HEK293T (cell line): ENCODE data around the gene LYPLA2.

Source experiments
- ARNT ChIP-seq: fragments of 450-650 bp; IDR thresholded peaks from 2 replicates; pipeline ENCODE4 v1.6.1; 2017; ENCODE audit warnings: mild to moderate bottlenecking
- BHLHE40 ChIP-seq: fragments of 450-650 bp; IDR thresholded peaks from 2 replicates; pipeline ENCODE4 v1.6.1; 2016; ENCODE audit warnings: mild to moderate bottlenecking, moderate library complexity, borderline replicate concordance
- ELF4 ChIP-seq: fragments of 450-650 bp; IDR thresholded peaks from 2 replicates; pipeline ENCODE4 v1.6.1; 2017; ENCODE audit warnings: antibody characterized with exemption
- FOXM1 ChIP-seq: fragments of 450-650 bp; IDR thresholded peaks from 2 replicates; pipeline ENCODE4 v1.6.1; 2017; ENCODE audit warnings: mild to moderate bottlenecking, borderline replicate concordance
- LEF1 ChIP-seq: fragments of 450-650 bp; IDR thresholded peaks from 2 replicates; pipeline ENCODE4 v1.6.1; 2017; ENCODE audit warnings: mild to moderate bottlenecking, borderline replicate concordance
- SP1 ChIP-seq: fragments of 450-650 bp; IDR thresholded peaks from 2 replicates; pipeline ENCODE4 v1.6.1; 2017
- SUZ12 ChIP-seq: fragments of 450-650 bp; IDR thresholded peaks from 2 replicates; pipeline ENCODE4 v1.6.1; 2016; ENCODE audit warnings: mild to moderate bottlenecking
- TARDBP ChIP-seq: fragments of 450-650 bp; IDR thresholded peaks from 2 replicates; pipeline ENCODE4 v1.6.1; 2016

DNA sequence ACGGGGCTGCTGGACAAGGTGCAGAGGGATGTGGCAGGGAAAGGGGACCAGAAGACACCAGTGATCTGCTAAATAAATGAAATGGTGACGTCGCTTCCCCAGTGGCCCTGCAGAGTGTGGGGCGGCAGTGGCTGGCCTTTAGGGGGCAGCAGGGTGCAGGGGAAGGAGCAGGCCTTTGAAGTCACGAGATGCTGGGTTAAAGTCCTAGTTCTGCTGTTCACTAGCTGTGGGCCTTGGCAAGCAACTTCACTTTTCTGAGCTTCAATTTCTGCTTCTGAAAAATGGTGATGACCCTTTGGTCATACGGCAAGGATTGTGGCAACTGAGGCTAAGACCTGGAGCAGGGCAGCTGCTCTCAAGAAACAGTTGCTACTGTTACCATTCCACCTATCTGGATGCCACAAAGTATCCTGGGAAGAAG, 18.8 kb downstream of the LYPLA2 start:
- no peak for TF ChIP-seq SP1
- no peak for TF ChIP-seq TARDBP
- no peak for TF ChIP-seq FOXM1
- no peak for TF ChIP-seq ARNT
- TF ChIP-seq SUZ12, result no peak
- TF ChIP-seq ELF4, result no peak
- peak; percentile 98 for TF ChIP-seq LEF1
- no peak for TF ChIP-seq BHLHE40
